HG03342 (cell line): ENCODE data around the gene LPP.

Experiments
- ATAC-seq: cut with Tn5 transposase; IDR thresholded peaks from one replicate; pipeline ENCODE4 v1.9.1; 2021; ENCODE audit warnings: mild to moderate bottlenecking, moderate library complexity; ENCODE audit not compliant: unreplicated experiment

LPP gene

GRCh38 chr3:188134856-188135255 is 19.1 kb upstream of the LPP start:
- no peak for ATAC-seq

- no peak for ATAC-seq
These were observed 18.7 kb upstream of the LPP start for GRCh38 chr3:188135271-188135670.

- no peak for ATAC-seq
These were observed 16.9 kb upstream of the LPP start for GRCh38 chr3:188137051-188137450.

GRCh38 chr3:188139466-188139865 is 14.5 kb upstream of the LPP start:
- no peak for ATAC-seq

GRCh38 chr3:188146219-188146618 is 7.7 kb upstream of the LPP start:
- no peak for ATAC-seq

GRCh38 chr3:188147782-188148181 is 6.2 kb upstream of the LPP start:
- ATAC-seq = no peak

GRCh38 chr3:188148318-188148717 is 5.6 kb upstream of the LPP start:
- no peak for ATAC-seq

- no peak for ATAC-seq
These were observed 4.4 kb upstream of the LPP start for GRCh38 chr3:188149587-188149986.

GRCh38 chr3:188150982-188151381 is 3.0 kb upstream of the LPP start:
- ATAC-seq = no peak

- ATAC-seq = no peak
These were observed 2.5 kb upstream of the LPP start for GRCh38 chr3:188151438-188151837.

- no peak for ATAC-seq
These were observed 1.1 kb upstream of the LPP start for GRCh38 chr3:188152660-188153436.

- ATAC-seq = no peak
These were observed 432 bp upstream of the LPP start for GRCh38 chr3:188153437-188154013.

GRCh38 chr3:188154809-188155574 is 1.0 kb downstream of the LPP start:
- ATAC-seq = no peak

- no peak for ATAC-seq
These were observed 2.1 kb downstream of the LPP start for GRCh38 chr3:188156056-188156455.

- no peak for ATAC-seq
These were observed 3.5 kb downstream of the LPP start for GRCh38 chr3:188157407-188157806.

GRCh38 chr3:188157971-188158370 is 4.0 kb downstream of the LPP start:
- ATAC-seq = no peak

- ATAC-seq = no peak
These were observed 4.9 kb downstream of the LPP start for GRCh38 chr3:188158731-188159310.

GRCh38 chr3:188160751-188161150 is 6.8 kb downstream of the LPP start:
- ATAC-seq = no peak

GRCh38 chr3:188164248-188164687 is 10.3 kb downstream of the LPP start:
- no peak for ATAC-seq

- no peak for ATAC-seq
These were observed 11.6 kb downstream of the LPP start for GRCh38 chr3:188165596-188165995.

GRCh38 chr3:188166441-188166840 is 12.5 kb downstream of the LPP start:
- ATAC-seq = no peak

GRCh38 chr3:188168186-188168585 is 14.2 kb downstream of the LPP start:
- ATAC-seq = no peak
